H1 (cell line): ENCODE results near the gene TNS1. TPM values are rescaled to one million over a fixed set of nuclear protein-coding genes. Genes with fewer than 3 reads are reported as not detected.

Experiments used
- CTCF ChIA-PET: fragments of 300-600 bp; sonication (Branson Sonifier 250); formaldehyde crosslinking; loops from one replicate; lab custom pipeline; 2021; ENCODE audit not compliant: partially characterized antibody; lab: Charles Lee
- POLR2A ChIA-PET: fragments of 300-600 bp; sonication (Branson Sonifier 250); formaldehyde crosslinking; loops from one replicate; lab custom pipeline; 2021; ENCODE audit warnings: inconsistent platforms; ENCODE audit not compliant: partially characterized antibody; lab: Charles Lee
- DNase-seq, 2 experiments: peaks; one replicate each; pipeline versions ENCODE4 v3.0.0 to v3.0.0-alpha.2; 2010 to 2022; ENCODE audit warnings: low spot score in 2 of 2, low read depth in 1 of 2, mixed read lengths in 1 of 2
- FAIRE-seq: peaks from 2 replicates; lab custom pipeline; 2011; peaks lifted over from hg19 to GRCh38; lab: Jason Lieb, UNC
- H2AFZ ChIP-seq: 2 replicates; pipeline ENCODE4 v1.8.1; 2012; ENCODE audit warnings: low read length, inconsistent platforms
- H2AK5ac ChIP-seq: 2 replicates; pipeline ENCODE4 v1.6.1; 2013; ENCODE audit warnings: low read depth, low read length
- H2BK120ac ChIP-seq: replicated peaks from 2 replicates; pipeline ENCODE3; 2013; ENCODE audit warnings: low read depth, low read length, inconsistent platforms
- H2BK12ac ChIP-seq: 2 replicates; pipeline ENCODE4 v1.6.1; 2013; ENCODE audit warnings: low read depth, low read length
- H2BK15ac ChIP-seq: 2 replicates; pipeline ENCODE4 v1.6.1; 2013; ENCODE audit warnings: low read length
- H2BK20ac ChIP-seq: 2 replicates; pipeline ENCODE4 v1.6.1; 2013; ENCODE audit warnings: low read length
- H2BK5ac ChIP-seq: 2 replicates; pipeline ENCODE4 v1.6.1; 2013; ENCODE audit warnings: low read depth, low read length
- H3K14ac ChIP-seq: 2 replicates; pipeline ENCODE4 v1.6.1; 2013; ENCODE audit warnings: inconsistent platforms; ENCODE audit not compliant: insufficient read length
- H3K18ac ChIP-seq: 2 replicates; pipeline ENCODE4 v1.6.1; 2013; ENCODE audit warnings: low read length; ENCODE audit errors: extremely low read depth
- H3K23ac ChIP-seq: 2 replicates; pipeline ENCODE4 v1.6.1; 2013; ENCODE audit warnings: inconsistent platforms; ENCODE audit not compliant: insufficient read length
- H3K23me2 ChIP-seq: 2 replicates; pipeline ENCODE4 v1.6.1; 2013; ENCODE audit warnings: low read depth, low read length
- H3K27ac ChIP-seq: 2 replicates; pipeline ENCODE4 v1.6.1; 2011; ENCODE audit warnings: low read depth, low read length, inconsistent platforms
- H3K27me3 ChIP-seq, 4 experiments: replicated peaks in 1 of 4; 1 replicate in 1 of 4; 2 replicates in 3 of 4; pipeline versions ENCODE4 v1.6.1 to v1.8.1; 2011 to 2013; ENCODE audit warnings: low read length in 3 of 4, mild to moderate bottlenecking in 3 of 4, inconsistent platforms in 2 of 4, mixed read lengths in 2 of 4, moderate library complexity in 1 of 4; ENCODE audit not compliant: control insufficient read depth in 3 of 4, insufficient read depth in 3 of 4; ENCODE audit errors: extremely low read depth in 1 of 4
- H3K36me3 ChIP-seq, 4 experiments: 2 replicates each; pipeline versions ENCODE4 v1.6.1 to v1.8.1; 2011 to 2013; ENCODE audit warnings: mild to moderate bottlenecking in 4 of 4, low read length in 3 of 4, moderate library complexity in 2 of 4, control low read depth in 1 of 4, inconsistent platforms in 1 of 4; ENCODE audit not compliant: insufficient read depth in 4 of 4, control insufficient read depth in 2 of 4
- H3K4ac ChIP-seq: replicated peaks from 2 replicates; pipeline ENCODE3; 2013; ENCODE audit warnings: low read length, low read depth, mixed read lengths, inconsistent platforms; ENCODE audit not compliant: insufficient read length
- H3K4me1 ChIP-seq, 4 experiments: replicated peaks in 1 of 4; 1 replicate in 1 of 4; 2 replicates in 3 of 4; pipeline versions ENCODE4 v1.6.1 to v1.8.1; 2011 to 2013; ENCODE audit warnings: low read length in 3 of 4, inconsistent platforms in 2 of 4, mixed read lengths in 1 of 4; ENCODE audit not compliant: insufficient read depth in 4 of 4, control insufficient read depth in 3 of 4
- H3K4me2 ChIP-seq, 2 experiments: 2 replicates each; pipeline versions ENCODE4 v1.6.1 to v1.8.1; 2011 to 2013; ENCODE audit warnings: low read depth in 2 of 2, low read length in 2 of 2, control low read depth in 1 of 2, inconsistent platforms in 1 of 2, mild to moderate bottlenecking in 1 of 2; ENCODE audit not compliant: insufficient read depth in 1 of 2
- H3K4me3 ChIP-seq, 4 experiments: fragments of 200-600, 300-600 bp in 1 of 4; sonication (generic), shearing (Covaris generic), sonication (Bioruptor Twin) in 1 of 4; 2 replicates each; pipeline versions ENCODE4 v1.5.1 to v1.8.1; 2011 to 2016; ENCODE audit warnings: low read length in 4 of 4, low read depth in 3 of 4, control low read depth in 2 of 4, inconsistent platforms in 2 of 4, mild to moderate bottlenecking in 2 of 4, mixed read lengths in 1 of 4, moderate library complexity in 1 of 4; ENCODE audit not compliant: insufficient read depth in 2 of 4; ENCODE audit errors: extremely low read depth in 1 of 4
- H3K56ac ChIP-seq: replicated peaks from 2 replicates; pipeline ENCODE3; 2013; ENCODE audit warnings: low read depth, mild to moderate bottlenecking, mixed read lengths, low read length, inconsistent platforms; ENCODE audit not compliant: insufficient read length
- H3K79me1 ChIP-seq: 2 replicates; pipeline ENCODE4 v1.6.1; 2013; ENCODE audit warnings: low read depth, low read length, control low read depth
- H3K79me2 ChIP-seq, 2 experiments: 2 replicates each; pipeline versions ENCODE4 v1.6.1 to v1.8.1; 2012 to 2013; ENCODE audit warnings: low read length in 2 of 2, mild to moderate bottlenecking in 2 of 2, inconsistent platforms in 1 of 2; ENCODE audit not compliant: insufficient read depth in 2 of 2, control insufficient read depth in 1 of 2
- H3K9ac ChIP-seq, 4 experiments: replicated peaks in 1 of 4; 1 replicate in 1 of 4; 2 replicates in 3 of 4; pipeline versions ENCODE4 v1.6.1 to v1.8.1; 2011 to 2013; ENCODE audit warnings: low read depth in 3 of 4, low read length in 3 of 4, control low read depth in 2 of 4, mild to moderate bottlenecking in 2 of 4, moderate library complexity in 2 of 4, inconsistent platforms in 1 of 4; ENCODE audit errors: extremely low read depth in 1 of 4
- H3K9me3 ChIP-seq, 2 experiments: 2 replicates each; pipeline versions ENCODE4 v1.6.1 to v1.8.1; 2012 to 2013; ENCODE audit warnings: mild to moderate bottlenecking in 2 of 2, moderate library complexity in 2 of 2, control low read depth in 1 of 2, inconsistent platforms in 1 of 2, low read depth in 1 of 2, low read length in 1 of 2, mixed read lengths in 1 of 2; ENCODE audit not compliant: insufficient read depth in 2 of 2
- H4K20me1 ChIP-seq, 2 experiments: replicated peaks in 1 of 2; 2 replicates each; pipeline versions ENCODE3 to v1.8.1; 2011 to 2013; ENCODE audit warnings: inconsistent platforms in 2 of 2, low read length in 2 of 2, mild to moderate bottlenecking in 1 of 2; ENCODE audit not compliant: insufficient read depth in 2 of 2, control insufficient read depth in 1 of 2
- H4K5ac ChIP-seq: 2 replicates; pipeline ENCODE4 v1.6.1; 2013; ENCODE audit warnings: low read length, low read depth, mixed read lengths, inconsistent platforms; ENCODE audit not compliant: insufficient read length
- H4K8ac ChIP-seq: 2 replicates; pipeline ENCODE4 v1.8.0; 2013; ENCODE audit warnings: mild to moderate bottlenecking, moderate library complexity, low read length, inconsistent platforms; ENCODE audit not compliant: insufficient read depth; ENCODE audit errors: extremely low read depth
- H4K91ac ChIP-seq: replicated peaks from 2 replicates; pipeline ENCODE3; 2013; ENCODE audit warnings: low read length, mixed read lengths, inconsistent platforms; ENCODE audit not compliant: insufficient read length
- ATF3 ChIP-seq: IDR thresholded peaks from 2 replicates; pipeline ENCODE4 v1.6.1; 2011; ENCODE audit warnings: low read depth, mild to moderate bottlenecking, low read length; ENCODE audit not compliant: insufficient read depth
- BRCA1 ChIP-seq: IDR thresholded peaks from 2 replicates; pipeline ENCODE4 v1.6.1; 2012; ENCODE audit warnings: low read depth, low read length, improper control_type of control experiment
- CEBPB ChIP-seq: IDR thresholded peaks from 2 replicates; pipeline ENCODE4 v1.6.1; 2012; ENCODE audit warnings: low read depth, low read length
- FOSL1 ChIP-seq: IDR thresholded peaks from 2 replicates; pipeline ENCODE4 v1.6.1; 2011; ENCODE audit warnings: mild to moderate bottlenecking, low read depth, low read length, moderate library complexity; ENCODE audit not compliant: insufficient read depth
- GTF2F1 ChIP-seq: IDR thresholded peaks from 2 replicates; pipeline ENCODE4 v1.6.1; 2012; ENCODE audit warnings: low read depth, low read length, improper control_type of control experiment, borderline replicate concordance
- MAFK ChIP-seq: IDR thresholded peaks from 2 replicates; pipeline ENCODE4 v1.6.1; 2012; ENCODE audit warnings: low read depth, mild to moderate bottlenecking, improper control_type of control experiment, low read length
- NANOG ChIP-seq: IDR thresholded peaks from 2 replicates; pipeline ENCODE4 v1.6.1; 2011; ENCODE audit warnings: low read length, low read depth, mild to moderate bottlenecking, inconsistent platforms; ENCODE audit not compliant: insufficient read depth, poor library complexity, severe bottlenecking
- POLR2AphosphoS5 ChIP-seq: IDR thresholded peaks from 2 replicates; pipeline ENCODE4 v1.6.1; 2011; ENCODE audit warnings: low read depth, low read length
- RAD21 ChIP-seq, 2 experiments: IDR thresholded peaks in 1 of 2; conservative IDR thresholded peaks in 1 of 2; 2 replicates each; pipeline ENCODE4 v1.6.1; 2011; ENCODE audit warnings: low read depth in 2 of 2, low read length in 2 of 2, improper control_type of control experiment in 1 of 2, inconsistent platforms in 1 of 2, mild to moderate bottlenecking in 1 of 2, moderate library complexity in 1 of 2
- RNF2 ChIP-seq: fragments of 200-900, 300-1000 bp; sonication (generic); IDR thresholded peaks from 2 replicates; pipeline ENCODE4 v1.7.1; 2016; ENCODE audit warnings: borderline replicate concordance, low read depth, mild to moderate bottlenecking, antibody characterized with exemption, low read length; ENCODE audit not compliant: poor library complexity, severe bottlenecking; ENCODE audit errors: missing control alignments
- SIRT6 ChIP-seq: IDR thresholded peaks from one replicate; pipeline ENCODE4 v1.7.1; 2012; ENCODE audit warnings: low read length, inconsistent platforms
- SP2 ChIP-seq: IDR thresholded peaks from 2 replicates; pipeline ENCODE4 v1.6.1; 2012; ENCODE audit warnings: mild to moderate bottlenecking, low read length, inconsistent platforms
- WGBS, 2 experiments: shearing (Covaris generic) in 1 of 2; methylation state at CpG; one replicate each; pipeline versions ENCODE4 v1.1.6 to v1.1.7; 2013 to 2015; ENCODE audit warnings: low lambda C conversion rate in 2 of 2, mixed read lengths in 2 of 2, inconsistent platforms in 1 of 2, low coverage in 1 of 2, missing lambda C conversion rate in 1 of 2; ENCODE audit not compliant: insufficient replicate concordance in 2 of 2, insufficient coverage in 1 of 2, insufficient read length in 1 of 2; ENCODE audit errors: extremely low coverage in 1 of 2, missing lambda C conversion rate in 1 of 2; 5-methylcytosine and 5-hydroxymethylcytosine counted together
- polyA plus RNA-seq, 7 experiments: library from polyadenylated mRNA; depleted of rRNA in 3 of 7; stranded (reverse) in 5 of 7; unstranded in 2 of 7; fragments of >200 nt in 5 of 7; fragments of 200-250 nt in 2 of 7; gene quantifications; 1 replicate in 5 of 7; 2 replicates in 1 of 7; 4 replicates in 1 of 7; pipeline versions ENCODE4 v1.2.1 to v1.2.3, GENCODE V29; 2011 to 2013; ENCODE audit warnings: missing spikeins in 2 of 7, mixed read lengths in 2 of 7
- total RNA-seq: library from RNA; stranded (reverse); fragmentation: NEBNext Ultra II Directional; extraction: Animal tissue kit (Norgen Biotek cat#: 25700); gene quantifications from 2 replicates; pipeline ENCODE4 v1.2.1, GENCODE V29; 2021

Gene TNS1
- total and polyA plus RNA-seq, 2 of the 8 experiments (the other 6 are each of a cell fraction or from before 2014, with no cell fraction given), result 1.5 to 5.1 TPM

- POLR2A ChIA-PET, result interaction anchor here (1.0 kb wide), 1 partner anchor 18 kb away, joined by 3 read pairs; no protein-coding TSS in a partner anchor
- H3K23me2 ChIP-seq, result no peaks in the 10 kb centered on the region
- FAIRE-seq, result no peak
- CTCF ChIA-PET, result interaction anchor here (0.8 to 14.9 kb wide), 17 partner anchors 8 to 167 kb away, joined by 3 to 155 read pairs (median 4); no protein-coding TSS in a partner anchor
- no peak overlapping the region for H2BK120ac ChIP-seq
- H2BK15ac ChIP-seq, result no peak overlapping the region
- no peak for DNase-seq
- WGBS, 2 experiments, result 91% methylated on average over 11 of the region's 12 CpGs; no CpG with 5 or more reads in 1 of the 2 experiments
- no peak overlapping the region for H3K4me3 ChIP-seq
- no peak overlapping the region for H3K23ac ChIP-seq
- H3K4me1 ChIP-seq, result no peaks in the 10 kb centered on the region; a peak in 1 of 7 replicates
- H4K20me1 ChIP-seq, result no peaks in the 10 kb centered on the region
- no peak overlapping the region for H3K4me2 ChIP-seq
- H4K5ac ChIP-seq, result no peak overlapping the region
- H3K14ac ChIP-seq, result no peak overlapping the region
- H2AK5ac ChIP-seq, result no peak overlapping the region
- no peak overlapping the region for H2BK20ac ChIP-seq
- H4K8ac ChIP-seq, result no peak overlapping the region; the same call in 1 of the 2 replicates
- H2BK5ac ChIP-seq, result no peak overlapping the region
- no peak overlapping the region for H3K18ac ChIP-seq
- H3K79me2 ChIP-seq, result no peaks in the 10 kb centered on the region
- H2AFZ ChIP-seq, result no peak overlapping the region
- no peaks in the 10 kb centered on the region for H3K9me3 ChIP-seq
- H3K4ac ChIP-seq, result no peak overlapping the region
- no peak overlapping the region for H3K56ac ChIP-seq
- no peak overlapping the region for H3K9ac ChIP-seq
- no peaks in the 10 kb centered on the region for H3K79me1 ChIP-seq
- no peak overlapping the region for H3K27ac ChIP-seq
- no peaks in the 10 kb centered on the region for H3K27me3 ChIP-seq
- no peaks in the 10 kb centered on the region for H3K36me3 ChIP-seq
- no peak overlapping the region for H2BK12ac ChIP-seq
- H4K91ac ChIP-seq, result no peak overlapping the region
- TF ChIP-seq GTF2F1, result no peak
- TF ChIP-seq MAFK, result no peak
- no peak for TF ChIP-seq NANOG
- TF ChIP-seq POLR2AphosphoS5, result no peak
- no peak for TF ChIP-seq CEBPB
- no peak for TF ChIP-seq SP2
- no peak for TF ChIP-seq FOSL1
- no peak for TF ChIP-seq BRCA1
- TF ChIP-seq SIRT6, result no peak
- no peak for TF ChIP-seq RNF2
- TF ChIP-seq ATF3, result no peak
- TF ChIP-seq RAD21 (IDR thresholded peaks at IDR 0.05 in 1 of 2, conservative IDR thresholded peaks at IDR 0.05 in 1 of 2; ENCODE audit: low read depth in 2 of 2, low read length in 2 of 2), result no peak
Measured at GRCh38 chr2:217821536-217822147, 181.2 kb downstream of the TNS1 start.
